CD4-positive, alpha-beta T cell treated with Interleukin-12 subunit alpha and Interleukin-12 subunit beta, for 1 hour (primary cell): ENCODE data around the gene VAV3.
A peak's percentile ranks its signal among the peaks of the same experiment; 100 is the strongest.
"Not testable (repeated sequence)": the region's sequence is repeated elsewhere in the genome, so short reads cannot be mapped to it uniquely, and the experiment has no call there.

Experiments used
- DNase-seq: peaks from one replicate; pipeline ENCODE4 v3.0.0-alpha.2; 2020

Gene VAV3

DNA sequence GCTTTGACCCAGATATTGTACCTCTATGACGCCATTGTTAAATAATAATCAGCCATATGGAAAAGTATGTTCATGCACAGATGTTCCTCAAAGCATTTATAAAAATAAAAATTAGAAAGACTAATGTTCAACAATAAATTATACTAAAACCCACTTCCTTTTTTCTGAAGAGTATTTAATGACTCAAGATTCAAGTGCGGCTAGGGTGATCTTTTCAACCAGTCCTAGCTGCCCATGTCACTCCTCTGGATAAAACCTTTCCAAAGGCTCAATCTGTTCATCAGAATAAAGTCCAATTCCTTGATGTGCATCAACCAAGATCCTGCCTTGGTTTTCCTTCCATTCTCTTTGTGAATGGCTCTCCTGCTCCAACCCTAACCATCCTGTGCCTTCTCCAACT is 292.0 kb downstream of the VAV3 start:
- no peak for DNase-seq

DNA sequence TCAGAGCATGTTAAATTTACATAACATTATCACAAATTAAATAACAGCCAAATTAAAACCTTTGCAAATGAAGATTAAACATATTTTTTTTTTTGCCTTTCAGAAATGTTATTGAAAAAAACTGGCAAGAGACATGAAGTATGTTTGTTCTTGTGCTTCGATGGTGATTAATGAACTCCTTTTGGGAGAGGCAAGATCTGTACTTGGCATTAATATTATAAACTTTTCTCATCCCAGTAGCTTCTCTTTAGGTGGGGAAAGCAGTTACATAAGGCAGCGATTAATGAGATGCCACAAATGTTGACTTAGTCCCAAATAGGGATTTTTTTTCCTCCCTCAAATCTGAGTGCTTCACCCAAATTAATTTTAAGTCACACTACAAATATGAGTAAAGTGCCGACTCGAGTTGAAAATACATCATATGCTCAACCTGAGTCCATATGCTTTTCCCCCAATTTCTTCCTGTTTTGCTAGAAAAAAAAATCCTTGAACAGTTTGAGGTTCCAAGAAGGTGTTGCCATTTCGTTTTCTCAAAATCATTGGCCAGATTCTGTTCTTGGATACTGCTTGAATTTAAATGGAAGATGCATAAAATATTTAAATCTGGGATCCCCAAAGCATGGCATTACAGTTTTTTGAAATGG is 294.5 kb downstream of the VAV3 start:
- DNase-seq: no peak

GRCh38 chr1:107669996-107670395 is 295.0 kb downstream of the VAV3 start:
- DNase-seq: no peak

DNA sequence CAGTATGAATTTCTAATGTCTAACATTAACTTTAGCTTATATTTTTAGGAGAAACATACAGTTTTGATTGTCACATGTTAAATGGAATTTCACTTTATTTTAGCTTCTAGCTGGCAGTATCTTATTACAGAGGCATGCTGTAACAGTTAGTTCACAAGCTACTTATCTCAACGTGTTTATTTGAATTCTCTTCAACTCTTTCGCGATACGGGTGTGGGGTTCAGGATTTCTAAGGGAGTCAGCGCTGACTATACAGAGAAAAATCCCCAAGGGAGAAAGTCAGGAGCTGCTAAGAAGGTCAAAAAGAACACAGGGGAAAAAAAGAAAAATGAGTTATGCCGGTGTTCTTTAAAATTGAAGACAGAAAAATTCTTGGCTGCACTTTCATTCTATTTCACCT is 296.2 kb downstream of the VAV3 start:
- DNase-seq: no peak

- DNase-seq: no peak
Observed at GRCh38 chr1:107666493-107666892, 298.5 kb downstream of the VAV3 start.

DNA sequence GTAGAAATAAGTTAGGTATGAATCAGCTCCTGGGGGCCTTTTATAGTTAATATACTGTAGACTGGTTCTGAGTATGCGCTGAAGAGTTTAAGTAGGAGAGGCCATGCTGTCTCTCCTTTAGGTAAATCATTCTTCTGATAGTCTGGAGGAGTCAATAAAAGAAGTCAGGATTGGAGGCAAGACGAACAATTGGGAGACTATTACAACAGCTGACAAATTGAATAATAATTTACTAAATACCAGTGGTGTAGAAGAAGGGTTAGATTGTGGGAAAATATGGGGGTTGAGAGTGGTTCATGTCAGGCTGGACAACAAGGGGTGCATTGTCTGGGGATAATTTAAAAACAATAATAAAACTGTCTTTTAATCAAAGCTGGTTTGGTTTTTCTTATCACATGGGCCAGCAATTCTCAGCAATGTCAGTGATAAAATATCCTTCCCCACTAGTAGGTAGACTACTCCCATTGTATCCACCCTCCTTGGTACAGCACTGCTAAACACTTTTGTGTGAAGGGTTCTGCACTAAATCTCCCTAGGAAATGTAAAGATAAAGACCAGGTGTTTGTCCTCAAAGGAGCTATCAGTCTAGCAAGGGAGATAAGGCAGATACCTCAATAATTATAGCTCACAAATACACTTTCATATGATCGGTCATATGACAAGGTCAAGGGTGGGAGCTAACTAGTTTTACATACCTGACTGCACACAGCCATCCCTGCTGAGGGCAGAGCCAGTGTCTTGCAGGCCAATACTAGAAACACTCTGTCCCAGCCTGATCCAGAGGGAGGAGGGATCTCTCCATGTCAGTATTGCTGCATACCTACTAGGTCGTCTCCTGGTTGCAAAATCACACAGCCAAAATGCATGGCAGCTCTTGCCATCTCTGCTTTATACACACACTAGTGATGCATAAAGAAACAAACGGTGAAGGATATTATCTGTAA is 299.7 kb downstream of the VAV3 start:
- DNase-seq: no peak

GRCh38 chr1:107662971-107663370 is 302.0 kb downstream of the VAV3 start:
- no peak for DNase-seq

DNA sequence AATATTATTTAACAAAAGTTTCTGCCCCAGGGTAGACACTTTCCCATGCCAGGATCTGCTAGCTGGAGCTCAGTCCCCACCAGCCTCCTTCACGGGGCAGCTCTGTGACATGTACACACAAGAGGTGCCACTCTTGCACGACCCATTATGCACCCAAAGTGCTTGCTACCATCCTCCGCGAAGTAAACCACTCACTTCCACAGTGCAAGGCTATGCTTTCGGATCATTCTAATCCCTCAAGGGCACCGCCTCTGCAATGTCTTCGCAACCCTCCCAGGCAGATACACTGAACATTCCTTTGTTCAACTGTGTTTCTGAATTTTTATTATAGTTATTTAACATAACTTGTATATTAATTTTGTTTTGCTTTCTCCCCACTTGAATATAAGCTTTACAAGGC is 303.8 kb downstream of the VAV3 start:
- no peak for DNase-seq

- no peak for DNase-seq
Observed at GRCh38 chr1:107659961-107660360, 305.0 kb downstream of the VAV3 start.

- no peak for DNase-seq
Observed at GRCh38 chr1:107657356-107657755, 307.6 kb downstream of the VAV3 start.

GRCh38 chr1:107653765-107654164 is 311.2 kb downstream of the VAV3 start:
- no peak for DNase-seq

DNA sequence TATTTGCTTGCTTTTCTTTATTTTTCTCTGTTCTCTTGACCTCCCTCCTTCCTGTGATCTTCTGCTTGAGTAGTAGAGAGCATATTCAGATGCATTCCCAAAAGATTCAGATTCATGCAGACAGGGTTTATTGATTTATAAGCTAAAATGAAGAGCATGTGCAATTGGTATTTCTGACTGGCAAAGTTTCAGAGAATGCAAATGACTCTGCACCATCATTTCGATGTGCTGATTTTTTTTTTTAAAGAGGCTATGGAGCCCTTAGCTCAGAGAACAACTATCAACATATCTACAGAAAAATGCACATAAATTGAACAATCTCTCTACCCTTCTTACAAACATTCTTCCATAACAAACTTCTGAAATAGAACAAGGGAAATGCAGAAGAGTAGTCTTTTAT is 312.0 kb downstream of the VAV3 start:
- DNase-seq: no peak

DNA sequence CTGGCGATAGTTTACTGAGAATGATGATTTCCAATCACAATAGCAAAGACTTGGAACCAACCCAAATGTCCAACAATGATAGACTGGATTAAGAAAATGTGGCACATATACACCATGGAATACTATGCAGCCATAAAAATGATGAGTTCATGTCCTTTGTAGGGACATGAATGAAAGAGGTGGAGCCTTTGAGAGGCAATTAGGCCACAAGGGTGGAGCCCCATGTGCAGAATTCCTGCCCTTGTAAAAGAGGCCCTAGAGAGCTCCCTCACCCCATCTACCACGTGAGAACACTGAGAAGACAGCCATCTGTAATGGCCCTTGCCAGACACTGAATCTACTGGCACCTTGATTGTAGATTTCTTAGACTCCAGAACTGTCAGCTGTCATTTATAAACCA is 314.2 kb downstream of the VAV3 start:
- DNase-seq: not testable (repeated sequence)

DNA sequence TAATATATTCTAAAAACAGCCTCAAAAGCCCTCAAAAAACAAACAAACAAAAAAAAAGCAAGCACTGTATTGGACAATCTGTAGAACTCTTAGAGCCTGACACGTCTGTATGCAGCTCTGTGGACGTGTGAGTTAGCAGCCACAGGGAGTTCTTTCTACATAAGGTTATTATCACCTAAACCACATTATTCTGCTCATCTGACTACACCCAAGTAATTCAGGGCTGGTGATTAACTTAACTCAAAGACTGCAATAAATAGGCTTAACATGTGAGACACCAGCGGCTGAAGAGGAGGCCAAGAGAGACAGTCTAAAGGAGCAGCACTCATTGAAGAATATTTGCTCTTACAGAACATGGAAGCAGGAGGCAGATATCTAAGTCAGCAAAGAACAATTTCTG is 316.0 kb downstream of the VAV3 start:
- peak; percentile 4 for DNase-seq

DNA sequence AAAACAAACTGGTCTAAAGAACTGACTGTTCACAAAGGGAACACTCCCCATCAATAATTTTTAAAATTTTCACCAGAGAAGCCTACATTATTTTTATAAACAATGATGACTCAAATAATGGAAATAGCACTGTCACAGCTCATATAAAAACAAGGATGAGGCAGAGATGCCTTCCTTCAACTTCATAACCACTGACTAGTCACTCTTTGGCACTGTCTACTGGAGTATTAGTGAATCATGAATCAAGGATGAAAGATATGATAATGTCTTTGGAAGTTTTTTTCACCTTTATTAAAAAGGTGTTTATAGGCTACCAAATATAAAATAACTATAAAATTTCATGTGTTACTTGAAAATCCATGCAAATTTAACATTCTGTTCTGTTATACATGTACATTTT is 316.9 kb downstream of the VAV3 start:
- DNase-seq: no peak

- no peak for DNase-seq
Observed at GRCh38 chr1:107647012-107647411, 318.0 kb downstream of the VAV3 start.

DNA sequence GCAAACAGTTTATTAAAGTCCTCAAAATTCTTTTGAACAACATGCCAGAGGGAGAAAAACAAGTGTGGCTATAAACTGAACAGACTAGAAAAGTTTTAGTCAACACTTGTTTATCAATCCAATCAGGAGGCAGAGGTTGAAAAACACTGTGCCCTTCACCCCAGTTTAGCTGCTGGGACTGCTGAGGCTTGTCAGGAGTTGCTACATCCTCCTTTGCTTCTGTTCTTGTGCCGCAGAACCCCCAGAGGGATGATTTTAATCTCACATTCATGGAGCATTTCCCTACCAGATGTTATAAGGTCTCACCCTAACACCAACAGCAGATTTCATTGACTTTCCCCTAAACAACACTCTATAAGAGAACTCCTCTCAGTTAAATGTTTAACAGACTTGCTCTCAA is 321.2 kb downstream of the VAV3 start:
- no peak for DNase-seq

GRCh38 chr1:107640207-107640606 is 324.8 kb downstream of the VAV3 start:
- DNase-seq: no peak

DNA sequence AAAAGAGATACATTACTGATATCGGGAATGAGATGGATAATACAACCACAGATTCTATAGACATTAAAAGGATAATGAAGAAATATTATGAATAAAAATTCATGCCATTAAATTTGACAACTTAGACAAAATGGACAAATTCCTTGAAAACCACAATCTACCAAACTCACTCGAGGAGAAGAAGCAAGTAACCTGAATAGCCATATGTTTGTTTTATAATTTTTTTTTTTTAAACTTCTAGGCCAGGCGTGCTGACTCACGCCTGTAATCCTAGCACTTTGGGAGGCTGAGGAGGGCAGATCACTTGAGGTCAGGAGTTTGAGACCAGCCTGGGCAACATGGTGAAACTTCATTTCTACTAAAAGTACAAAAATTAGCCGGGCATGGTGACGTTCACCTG is 327.9 kb downstream of the VAV3 start:
- DNase-seq: no peak

DNA sequence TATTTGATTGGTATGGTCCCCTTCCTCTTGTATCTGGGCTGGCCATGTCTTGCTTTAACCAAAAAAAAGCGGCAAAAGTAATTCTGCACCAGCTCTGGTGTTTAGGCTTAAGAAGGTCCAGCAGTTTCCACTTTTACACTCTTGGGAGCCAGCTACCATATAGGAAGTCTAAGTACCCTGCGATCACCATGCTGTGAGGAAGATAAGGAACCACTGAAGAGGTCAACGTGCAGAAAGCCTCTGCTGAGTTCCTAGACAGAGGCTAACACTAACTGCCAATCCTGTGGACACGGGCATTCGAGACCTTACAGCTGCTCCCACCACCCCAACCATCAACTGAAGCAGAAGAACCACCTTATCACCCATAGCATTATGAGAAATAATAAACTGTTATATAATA is 331.4 kb downstream of the VAV3 start:
- no peak for DNase-seq

DNA sequence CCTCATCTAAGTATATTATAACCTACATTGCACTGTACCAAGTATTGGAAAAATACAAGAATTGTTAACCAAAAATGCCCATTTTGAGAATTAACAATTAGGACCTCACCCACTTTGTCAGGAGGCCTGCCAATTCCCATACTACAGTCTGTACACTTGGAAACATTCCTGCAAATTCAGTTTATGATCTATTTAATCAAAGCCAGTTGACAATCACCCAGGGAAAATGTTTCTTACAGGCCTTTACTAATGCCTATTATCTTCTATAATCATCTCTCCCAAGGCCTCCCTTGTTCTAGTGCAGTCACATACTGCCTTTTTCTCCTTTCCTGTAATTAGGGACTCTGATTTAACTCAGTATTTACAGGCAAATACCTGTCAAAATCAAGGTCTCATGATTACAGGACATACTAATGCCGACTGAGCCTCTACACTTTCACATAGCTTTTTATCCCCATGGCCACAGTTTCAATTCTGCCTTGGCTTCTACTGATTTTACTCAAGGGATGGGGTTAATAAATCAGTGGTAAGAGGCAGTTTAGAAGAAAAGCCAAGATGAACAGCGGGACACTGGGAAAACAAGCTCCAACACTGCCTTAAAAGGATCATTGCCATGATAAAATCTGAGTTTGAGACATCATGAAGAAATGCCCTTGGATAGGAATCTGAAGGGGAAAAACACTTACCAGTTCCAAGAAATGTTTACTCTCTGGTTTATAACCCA is 338.7 kb downstream of the VAV3 start:
- no peak for DNase-seq

DNA sequence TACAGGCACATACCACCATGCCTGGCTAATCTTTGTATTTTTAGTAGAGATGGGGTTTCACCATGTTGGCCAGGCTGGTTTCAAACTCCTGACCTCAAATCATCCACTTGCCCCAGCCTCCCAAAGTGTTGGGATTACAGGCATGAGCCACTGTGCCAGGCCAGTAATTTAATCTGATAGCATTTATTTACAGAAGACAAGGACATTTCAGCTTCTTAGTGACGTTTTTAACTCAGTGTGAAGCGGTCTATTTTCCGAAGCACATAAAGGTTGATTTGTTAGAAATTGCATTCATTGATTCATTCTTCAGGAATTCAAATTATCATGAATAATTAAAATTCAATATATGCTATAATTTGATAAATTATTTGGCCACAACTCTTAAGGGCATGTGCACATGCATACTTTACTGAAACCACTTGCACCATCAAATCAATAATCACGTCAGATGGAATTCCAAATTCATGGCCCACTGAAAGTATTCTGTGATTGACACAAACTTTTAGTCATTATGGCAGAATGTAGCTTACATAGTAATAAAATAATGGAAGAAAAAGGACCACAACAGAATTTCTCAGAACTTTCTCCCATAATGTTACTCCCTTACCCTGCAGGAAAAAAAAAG is 339.5 kb downstream of the VAV3 start:
- DNase-seq: no peak

- no peak for DNase-seq
Observed at GRCh38 chr1:107623431-107623830, 341.5 kb downstream of the VAV3 start.
